Tibial nerve (tissue), 4 donors: Measurements from ENCODE around the gene LSR. TPM values are rescaled to one million over a fixed set of nuclear protein-coding genes. Genes with fewer than 3 reads are reported as not detected.

Experiments
- DNase-seq, 2 donors: peaks; one replicate each; pipeline ENCODE4 v3.0.0-alpha.2; 2019; ENCODE audit warnings: low spot score in 2 of 2
- H3K27ac ChIP-seq, 4 donors: fragments of 200-600 bp; sonication (generic) in 3 of 4; one replicate each; pipeline ENCODE4 v1.5.1; 2017 to 2019; ENCODE audit warnings: mild to moderate bottlenecking in 1 of 4
- H3K27me3 ChIP-seq, 2 donors: fragments of 200-600 bp; sonication (generic) in 1 of 2; one replicate each; pipeline versions ENCODE4 v1.5.1 to v1.6.0; 2017 to 2019
- H3K36me3 ChIP-seq, 3 donors: fragments of 200-600 bp; sonication (generic); one replicate each; pipeline ENCODE4 v1.5.1; 2018 to 2019
- H3K4me1 ChIP-seq, 4 donors: fragments of 200-600 bp; sonication (generic) in 3 of 4; one replicate each; pipeline ENCODE4 v1.5.1; 2017 to 2019
- H3K4me3 ChIP-seq, 4 donors: fragments of 200-600 bp; sonication (generic) in 3 of 4; one replicate each; pipeline ENCODE4 v1.5.1; 2017 to 2019; ENCODE audit warnings: mild to moderate bottlenecking in 1 of 4, moderate library complexity in 1 of 4
- H3K9me3 ChIP-seq, 4 donors: fragments of 200-600 bp; sonication (generic) in 3 of 4; one replicate each; pipeline ENCODE4 v1.5.1; 2017 to 2019
- EP300 ChIP-seq, 2 donors: sonication (generic); formaldehyde crosslinking; IDR thresholded peaks; one replicate each; pipeline ENCODE4 v1.6.1; 2017; ENCODE audit warnings: antibody characterized with exemption in 2 of 2, mild to moderate bottlenecking in 1 of 2
- POLR2A ChIP-seq, 2 donors: fragments of 450-650 bp; IDR thresholded peaks; one replicate each; pipeline ENCODE4 v1.6.1; 2017; ENCODE audit warnings: antibody characterized with exemption in 2 of 2, mild to moderate bottlenecking in 2 of 2, moderate library complexity in 2 of 2
- WGBS, 2 donors: methylation state at CpG; one replicate each; pipeline ENCODE4 v1.1.5; 2018; 5-methylcytosine and 5-hydroxymethylcytosine counted together
- total RNA-seq, 4 donors: library from RNA; depleted of rRNA; stranded (reverse); fragments of >200 nt; gene quantifications; one replicate each; pipeline ENCODE4 v1.1.0, GENCODE V29; 2016
- TF ChIP-seq, protein P1 (sequence below), 5 experiments: fragments of 200-600 bp in 3 of 5; fragments of 450-650 bp in 2 of 5; sonication (generic) in 3 of 5; IDR thresholded peaks; one replicate each; pipeline ENCODE4 v1.5.1; 2016 to 2019; ENCODE audit warnings: antibody characterized with exemption in 5 of 5, mild to moderate bottlenecking in 3 of 5, moderate library complexity in 2 of 5

The LSR gene
- total RNA-seq, 4 donors from 2014 or later, result 3.1 to 34.9 (median 19.1) TPM

DNA sequence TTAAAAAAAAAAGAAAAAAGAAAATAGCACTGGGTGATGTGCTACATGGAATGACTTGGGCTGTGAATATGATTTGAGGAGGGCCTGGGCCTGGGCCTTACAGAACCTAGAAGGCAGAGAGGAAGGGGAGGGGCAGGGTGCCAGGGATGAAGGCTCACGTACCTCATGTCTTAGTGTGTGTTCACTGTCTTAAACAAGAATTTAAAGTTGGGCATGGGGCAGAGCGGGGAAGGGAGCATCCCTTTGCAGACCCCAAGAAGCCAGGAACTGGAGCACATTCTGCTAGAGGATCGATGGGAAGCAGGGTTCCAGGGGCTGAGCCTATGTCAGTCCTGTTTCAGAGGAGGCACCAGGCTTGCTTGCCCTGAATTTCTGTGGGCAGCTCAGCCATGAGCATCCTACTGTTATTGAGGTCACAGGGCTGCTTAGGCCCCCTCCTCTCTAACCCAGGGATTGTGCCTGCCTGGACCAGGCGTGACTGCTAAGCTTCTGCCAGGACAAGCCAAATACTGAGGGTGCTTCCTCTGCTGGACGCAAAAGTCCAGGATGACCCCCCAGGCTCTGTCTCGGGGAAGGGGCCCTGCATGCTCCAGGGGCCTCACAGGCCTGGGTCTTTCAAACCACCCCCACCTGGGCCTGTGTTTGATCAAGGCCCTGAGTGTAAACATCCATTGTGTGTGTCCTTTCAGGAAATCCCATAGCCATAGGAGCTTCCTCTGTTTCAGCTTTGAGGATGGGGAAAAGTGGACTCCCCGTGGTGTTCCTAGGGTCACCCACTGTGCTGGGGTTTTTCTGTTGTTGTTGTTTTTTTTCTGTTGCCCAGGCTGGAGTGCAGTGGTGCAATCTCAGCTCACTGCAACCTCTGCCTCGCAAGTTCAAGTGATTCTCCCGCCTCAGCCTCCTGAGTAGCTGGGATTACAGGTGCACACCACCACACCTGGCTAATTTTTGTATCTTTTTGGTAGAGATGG is 4.8 kb downstream of the LSR start:
- 79 to 89% methylated on average over 7 to 8 of the region's 9 CpGs for WGBS, 2 donors
- Histone ChIP-seq H3K4me1 (peaks cover 0 to 12% (median 0%) of the 10 kb centered on the region in 4 donors), H3K36me3 (no peaks in the 10 kb centered on the region), H3K27me3 (peaks cover 0 to 56% of the 10 kb centered on the region in 2 donors), H3K9me3 (no peaks in the 10 kb centered on the region), H3K27ac (no peak overlapping the region), H3K4me3 (no peak overlapping the region)
- DNase-seq, result no peak
- no peak for TF ChIP-seq POLR2A (IDR thresholded peaks at IDR 0.05)
- TF ChIP-seq, protein P1, sequence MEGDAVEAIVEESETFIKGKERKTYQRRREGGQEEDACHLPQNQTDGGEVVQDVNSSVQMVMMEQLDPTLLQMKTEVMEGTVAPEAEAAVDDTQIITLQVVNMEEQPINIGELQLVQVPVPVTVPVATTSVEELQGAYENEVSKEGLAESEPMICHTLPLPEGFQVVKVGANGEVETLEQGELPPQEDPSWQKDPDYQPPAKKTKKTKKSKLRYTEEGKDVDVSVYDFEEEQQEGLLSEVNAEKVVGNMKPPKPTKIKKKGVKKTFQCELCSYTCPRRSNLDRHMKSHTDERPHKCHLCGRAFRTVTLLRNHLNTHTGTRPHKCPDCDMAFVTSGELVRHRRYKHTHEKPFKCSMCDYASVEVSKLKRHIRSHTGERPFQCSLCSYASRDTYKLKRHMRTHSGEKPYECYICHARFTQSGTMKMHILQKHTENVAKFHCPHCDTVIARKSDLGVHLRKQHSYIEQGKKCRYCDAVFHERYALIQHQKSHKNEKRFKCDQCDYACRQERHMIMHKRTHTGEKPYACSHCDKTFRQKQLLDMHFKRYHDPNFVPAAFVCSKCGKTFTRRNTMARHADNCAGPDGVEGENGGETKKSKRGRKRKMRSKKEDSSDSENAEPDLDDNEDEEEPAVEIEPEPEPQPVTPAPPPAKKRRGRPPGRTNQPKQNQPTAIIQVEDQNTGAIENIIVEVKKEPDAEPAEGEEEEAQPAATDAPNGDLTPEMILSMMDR (IDR thresholded peaks at IDR 0.05), result no peak
- no peak for TF ChIP-seq EP300 (IDR thresholded peaks at IDR 0.05)

DNA sequence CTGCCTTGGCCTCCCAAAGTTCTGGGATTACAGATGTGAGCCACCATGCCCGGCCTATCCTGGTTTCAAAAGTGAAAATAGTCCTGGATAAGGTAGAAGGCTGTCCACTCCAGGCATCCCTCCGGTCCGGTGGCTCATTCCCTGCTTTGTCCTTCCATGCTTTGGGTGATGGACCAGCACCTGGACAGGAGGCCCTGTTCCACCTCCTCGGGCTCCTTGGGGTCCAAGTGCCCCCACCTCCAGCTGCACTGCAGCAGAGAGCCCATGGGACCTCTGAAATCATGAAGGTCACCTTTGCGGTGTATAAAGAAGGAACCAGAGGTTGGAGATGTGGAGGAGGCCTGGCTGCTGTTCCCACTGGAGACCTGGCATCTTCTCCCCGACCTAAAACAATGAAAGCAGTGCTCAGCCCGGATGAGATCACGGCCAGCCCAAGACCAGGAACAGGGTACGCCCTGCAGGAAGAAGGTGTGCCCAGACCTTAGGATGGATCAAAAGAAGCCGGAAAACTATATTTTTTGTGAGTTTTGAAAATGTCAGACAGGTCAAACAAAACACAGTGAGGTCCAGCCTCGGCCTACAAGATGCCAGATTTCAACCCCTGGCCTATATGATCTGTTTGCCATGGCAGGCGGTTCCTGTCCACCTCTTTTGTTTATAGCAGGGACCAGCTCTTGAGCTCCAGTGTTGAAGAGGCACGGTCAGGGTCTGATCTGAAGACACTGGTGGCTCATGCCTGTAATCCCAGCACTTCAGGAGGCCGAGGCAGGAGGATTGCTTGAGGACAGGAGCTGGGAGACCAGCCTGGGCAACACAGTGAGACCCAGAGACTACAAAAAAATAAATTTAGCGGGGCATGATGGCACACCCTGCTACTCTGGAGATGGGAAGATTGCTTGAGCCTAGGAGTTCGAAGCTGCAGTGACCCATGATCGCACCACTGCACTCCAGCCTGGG is 5.8 kb downstream of the LSR start:
- DNase-seq, result no peak
- no peaks in the 10 kb centered on the region for H3K36me3 ChIP-seq
- no peaks in the 10 kb centered on the region for H3K9me3 ChIP-seq
- H3K27me3 ChIP-seq, result peaks cover 0 to 46% of the 10 kb centered on the region in 2 donors
- TF ChIP-seq EP300 (IDR thresholded peaks at IDR 0.05) (no peak), POLR2A (IDR thresholded peaks at IDR 0.05) (no peak)
- TF ChIP-seq, protein P1 (IDR thresholded peaks at IDR 0.05), result no peak
- H3K27ac ChIP-seq, result no peak overlapping the region
- 90 to 94% methylated on average over 14 to 17 of the region's 17 CpGs for WGBS, 2 donors
- no peak overlapping the region for H3K4me3 ChIP-seq
- peaks cover 0 to 2% (median 0%) of the 10 kb centered on the region in 4 donors for H3K4me1 ChIP-seq

DNA sequence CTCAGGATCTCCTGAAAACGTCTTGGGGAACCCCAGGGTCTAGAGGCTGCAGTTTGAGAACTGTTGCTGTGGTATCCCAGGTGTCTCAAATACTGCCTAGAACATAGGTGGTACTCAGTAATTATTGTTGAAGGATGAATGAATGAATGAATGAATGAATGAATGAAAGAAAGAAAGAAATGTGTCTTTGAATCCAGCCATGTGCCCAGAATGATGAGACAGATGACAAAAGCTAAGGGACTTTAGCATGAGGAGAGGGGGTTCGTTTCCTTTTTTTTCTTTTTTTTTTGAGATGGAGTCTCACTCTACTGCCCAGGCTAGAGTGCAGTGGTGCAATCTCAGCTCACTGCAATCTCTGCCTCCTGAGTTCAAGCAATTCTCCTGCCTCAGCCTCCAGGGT is 7.8 kb downstream of the LSR start:
- Histone ChIP-seq H3K27me3 (peaks cover 0 to 36% of the 10 kb centered on the region in 2 donors), H3K36me3 (no peaks in the 10 kb centered on the region), H3K4me3 (no peak overlapping the region), H3K27ac (no peak overlapping the region), H3K4me1 (peaks cover 0 to 1% (median 0%) of the 10 kb centered on the region in 4 donors), H3K9me3 (no peaks in the 10 kb centered on the region)
- DNase-seq, result no peak
- no peak for TF ChIP-seq EP300 (IDR thresholded peaks at IDR 0.05)
- TF ChIP-seq POLR2A (IDR thresholded peaks at IDR 0.05), result no peak
- TF ChIP-seq, protein P1 (IDR thresholded peaks at IDR 0.05), result no peak
- WGBS, 2 donors, result 42 to 45% methylated on average over 2 of the region's 2 CpGs

DNA sequence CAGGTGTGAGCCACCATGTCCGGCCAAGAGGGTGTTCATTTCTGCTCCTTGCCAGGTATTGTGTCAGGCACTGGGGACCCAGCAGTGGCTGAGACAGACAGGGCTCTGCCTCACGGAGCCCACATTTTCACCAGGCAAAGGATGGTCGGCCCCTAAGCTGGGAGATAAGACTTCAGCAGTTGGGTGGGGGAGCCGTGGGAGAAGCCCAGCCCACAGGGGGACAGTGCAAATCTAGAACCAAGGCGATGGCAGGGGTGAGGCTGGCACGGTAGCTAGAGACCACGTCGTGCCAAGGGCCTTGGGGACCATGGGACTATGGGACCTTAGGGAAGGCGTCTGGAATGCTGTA is 8.3 kb downstream of the LSR start:
- Histone ChIP-seq H3K4me1 (peaks cover 0 to 6% (median 0%) of the 10 kb centered on the region in 4 donors), H3K27me3 (peaks cover 0 to 36% of the 10 kb centered on the region in 2 donors), H3K9me3 (no peaks in the 10 kb centered on the region), H3K4me3 (no peak overlapping the region), H3K27ac (no peak overlapping the region), H3K36me3 (no peaks in the 10 kb centered on the region)
- no peak for DNase-seq
- WGBS, 2 donors, result 63 to 77% methylated on average over 9 of the region's 9 CpGs
- TF ChIP-seq, protein P1 (IDR thresholded peaks at IDR 0.05), result no peak
- TF ChIP-seq POLR2A (IDR thresholded peaks at IDR 0.05), result no peak
- TF ChIP-seq EP300 (IDR thresholded peaks at IDR 0.05), result no peak
